H9 (cell line): ENCODE measurements around the gene PLEKHA7. TPM values are rescaled to one million over a fixed set of nuclear protein-coding genes. Genes with fewer than 3 reads are reported as not detected.
A peak's percentile ranks its signal among the peaks of the same experiment; 100 is the strongest.

ENCODE experiments used
- DNase-seq: peaks from one replicate; pipeline ENCODE4 v3.0.0-alpha.2; 2017
- H2AFZ ChIP-seq: one replicate; pipeline ENCODE4 v1.6.1; 2013; ENCODE audit warnings: mild to moderate bottlenecking, low read length, control low read depth, moderate library complexity
- H2AK5ac ChIP-seq: 2 replicates; pipeline ENCODE4 v1.6.1; 2013; ENCODE audit warnings: low read length, control low read depth, mixed read lengths; ENCODE audit not compliant: insufficient read length
- H2BK120ac ChIP-seq: one replicate; pipeline ENCODE4 v1.6.1; 2013; ENCODE audit warnings: low read depth, mild to moderate bottlenecking, low read length, control low read depth, inconsistent platforms; ENCODE audit not compliant: poor library complexity, severe bottlenecking
- H2BK12ac ChIP-seq: 2 replicates; pipeline ENCODE4 v1.6.1; 2013; ENCODE audit warnings: low read length, control low read depth, mixed read lengths, low read depth; ENCODE audit not compliant: insufficient read length
- H2BK15ac ChIP-seq: 2 replicates; pipeline ENCODE4 v1.6.1; 2013; ENCODE audit warnings: low read depth, low read length, control low read depth
- H2BK20ac ChIP-seq: one replicate; pipeline ENCODE4 v1.6.1; 2013; ENCODE audit warnings: low read depth, mild to moderate bottlenecking, low read length, control low read depth, inconsistent platforms; ENCODE audit not compliant: poor library complexity, severe bottlenecking
- H2BK5ac ChIP-seq: 2 replicates; pipeline ENCODE4 v1.6.1; 2013; ENCODE audit warnings: low read length, control low read depth, mixed read lengths; ENCODE audit not compliant: insufficient read length
- H3K14ac ChIP-seq: 2 replicates; pipeline ENCODE4 v1.6.1; 2013; ENCODE audit warnings: low read length, control low read depth; ENCODE audit not compliant: insufficient read depth
- H3K18ac ChIP-seq: 2 replicates; pipeline ENCODE4 v1.6.1; 2013; ENCODE audit warnings: low read depth, mild to moderate bottlenecking, mixed read lengths, low read length, control low read depth; ENCODE audit not compliant: insufficient read length
- H3K23ac ChIP-seq: 2 replicates; pipeline ENCODE4 v1.6.1; 2013; ENCODE audit warnings: low read length, control low read depth, mixed read lengths, low read depth; ENCODE audit not compliant: insufficient read length
- H3K23me2 ChIP-seq: 2 replicates; pipeline ENCODE4 v1.6.1; 2013; ENCODE audit warnings: low read depth, mild to moderate bottlenecking, mixed read lengths, low read length, control low read depth; ENCODE audit not compliant: insufficient read length, poor library complexity, severe bottlenecking
- H3K27ac ChIP-seq: 2 replicates; pipeline ENCODE4 v1.5.1; 2013; ENCODE audit warnings: low read length, control low read depth, mixed read lengths, low read depth; ENCODE audit not compliant: insufficient read length
- H3K27me3 ChIP-seq: 2 replicates; pipeline ENCODE4 v1.6.1; 2013; ENCODE audit warnings: low read length, control low read depth, inconsistent platforms; ENCODE audit not compliant: insufficient read depth
- H3K4ac ChIP-seq: 2 replicates; pipeline ENCODE4 v1.6.1; 2013; ENCODE audit warnings: low read depth, mild to moderate bottlenecking, control low read depth, inconsistent platforms, low read length, moderate library complexity
- H3K4me1 ChIP-seq: 2 replicates; pipeline ENCODE4 v1.6.1; 2013; ENCODE audit warnings: low read length, control low read depth, inconsistent platforms; ENCODE audit not compliant: insufficient read depth
- H3K4me2 ChIP-seq: 2 replicates; pipeline ENCODE4 v1.6.1; 2013; ENCODE audit warnings: low read length, control low read depth, mixed read lengths; ENCODE audit not compliant: insufficient read length, insufficient read depth
- H3K56ac ChIP-seq: 2 replicates; pipeline ENCODE4 v1.6.1; 2013; ENCODE audit warnings: low read depth, mild to moderate bottlenecking, mixed read lengths, low read length, control low read depth; ENCODE audit not compliant: insufficient read length
- H3K79me1 ChIP-seq: 2 replicates; pipeline ENCODE4 v1.6.1; 2013; ENCODE audit warnings: low read depth, mild to moderate bottlenecking, moderate library complexity, low read length, control low read depth, inconsistent platforms; ENCODE audit not compliant: insufficient read depth, poor library complexity, severe bottlenecking
- H3K79me2 ChIP-seq: 2 replicates; pipeline ENCODE4 v1.6.1; 2013; ENCODE audit warnings: low read length, control low read depth, inconsistent platforms; ENCODE audit not compliant: insufficient read depth
- H3K9ac ChIP-seq: 2 replicates; pipeline ENCODE4 v1.6.1; 2013; ENCODE audit warnings: low read length, control low read depth, mixed read lengths; ENCODE audit not compliant: insufficient read length; ENCODE audit errors: extremely low read depth
- H3K9me3 ChIP-seq: one replicate; pipeline ENCODE4 v1.6.1; 2013; ENCODE audit warnings: low read depth, low read length, inconsistent platforms; ENCODE audit not compliant: control insufficient read depth
- H3T11ph ChIP-seq: one replicate; pipeline ENCODE4 v1.6.1; 2013; ENCODE audit warnings: mild to moderate bottlenecking, low read length, control low read depth, inconsistent platforms
- H4K20me1 ChIP-seq: one replicate; pipeline ENCODE4 v1.6.1; 2013; ENCODE audit not compliant: control insufficient read depth, insufficient read length, insufficient read depth
- H4K5ac ChIP-seq: 2 replicates; pipeline ENCODE4 v1.6.1; 2013; ENCODE audit warnings: low read depth, mild to moderate bottlenecking, mixed read lengths, low read length, control low read depth; ENCODE audit not compliant: insufficient read length
- H4K8ac ChIP-seq: replicated peaks from 2 replicates; pipeline ENCODE4 v1.6.1; 2013; ENCODE audit warnings: low read length, control low read depth, mixed read lengths, low read depth; ENCODE audit not compliant: insufficient read length
- H4K91ac ChIP-seq: 2 replicates; pipeline ENCODE4 v1.6.1; 2013; ENCODE audit warnings: low read depth, mild to moderate bottlenecking, moderate library complexity, mixed read lengths, low read length, control low read depth; ENCODE audit not compliant: insufficient read length
- H3K27ac Mint-ChIP-seq, 3 experiments: 2 replicates in 2 of 3; 3 replicates in 1 of 3; pipeline ENCODE4 v1.8.0; 2020 to 2021; ENCODE audit warnings: mixed read lengths in 3 of 3, mild to moderate bottlenecking in 1 of 3, moderate library complexity in 1 of 3
- H3K27me3 Mint-ChIP-seq: 2 replicates; pipeline ENCODE4 v1.8.0; 2021; ENCODE audit warnings: low read depth, mild to moderate bottlenecking, moderate library complexity, mixed read lengths
- H3K36me3 Mint-ChIP-seq, 3 experiments: 2 replicates in 2 of 3; 3 replicates in 1 of 3; pipeline ENCODE4 v1.8.0; 2020 to 2021; ENCODE audit warnings: low read depth in 3 of 3, mixed read lengths in 3 of 3; ENCODE audit not compliant: insufficient read depth in 1 of 3
- H3K4me1 Mint-ChIP-seq, 2 experiments: 2 replicates each; pipeline ENCODE4 v1.8.0; 2020; ENCODE audit warnings: mixed read lengths in 2 of 2
- H3K4me3 Mint-ChIP-seq, 2 experiments: 2 replicates in 1 of 2; 3 replicates in 1 of 2; pipeline ENCODE4 v1.8.0; 2020 to 2021; ENCODE audit warnings: mild to moderate bottlenecking in 2 of 2, mixed read lengths in 2 of 2, moderate library complexity in 1 of 2
- H3K9me3 Mint-ChIP-seq, 2 experiments: 2 replicates in 1 of 2; 3 replicates in 1 of 2; pipeline ENCODE4 v1.8.0; 2020; ENCODE audit warnings: mild to moderate bottlenecking in 2 of 2, mixed read lengths in 2 of 2, moderate library complexity in 1 of 2
- WGBS: extraction: QIAGEN DNeasy Blood & Tissue Kit; methylation state at CpG from one replicate; pipeline ENCODE4 v1.1.7; 2013; ENCODE audit warnings: missing lambda C conversion rate, low lambda C conversion rate, mixed read lengths; ENCODE audit not compliant: insufficient read length; ENCODE audit errors: extremely low coverage; 5-methylcytosine and 5-hydroxymethylcytosine counted together
- total RNA-seq: library from RNA; stranded (reverse); gene quantifications from 2 replicates; pipeline ENCODE4 v1.2.1, GENCODE V29; 2021
- TF ChIP-seq, protein P1 (sequence below): fragments of 200-600 bp; sonication (generic); conservative IDR thresholded peaks from 3 replicates; pipeline ENCODE4 v1.8.0; 2021; ENCODE audit warnings: antibody characterized with exemption, mild to moderate bottlenecking

Gene PLEKHA7
- total RNA-seq, 1 experiment from 2014 or later: 21.0 TPM

DNA sequence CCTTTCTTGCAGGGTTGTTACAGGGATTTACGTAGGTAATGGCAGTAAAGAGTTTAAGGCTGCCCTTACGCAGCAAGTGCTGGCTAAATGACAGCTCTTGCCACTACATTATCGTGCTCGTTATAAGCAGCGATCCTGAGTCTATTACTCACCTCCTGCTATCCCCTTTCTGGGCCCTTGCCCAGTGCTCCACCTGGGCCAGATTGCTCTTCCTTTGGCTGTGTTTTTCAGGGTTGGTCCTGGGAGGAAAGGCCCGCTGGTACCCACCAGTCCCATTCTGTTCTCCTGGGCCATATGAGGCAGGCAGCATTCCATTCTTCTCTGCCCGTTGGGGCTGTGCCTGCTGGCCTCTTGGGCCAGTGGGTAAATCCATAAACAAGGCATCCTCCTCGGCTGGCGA is 188.2 kb downstream of the PLEKHA7 start:
- Mint-ChIP-seq H3K27ac (peak overlapping the region in 2 of 3 experiments; percentile 4 to 71; a peak in 3 of 7 replicates), H3K36me3 (peaks cover 0 to 10% (median 7%) of the 10 kb centered on the region in 3 experiments; a peak in 3 of 7 replicates), H3K4me1 (peaks cover 10 to 12% of the 10 kb centered on the region in 2 experiments; a peak in 3 of 4 replicates), H3K27me3 (no peaks in the 10 kb centered on the region), H3K4me3 (no peak overlapping the region), H3K9me3 (no peaks in the 10 kb centered on the region)
- Histone ChIP-seq H3K18ac (no peak overlapping the region), H3K14ac (no peak overlapping the region), H2BK12ac (no peak overlapping the region), H4K5ac (no peak overlapping the region), H3K23ac (no peak overlapping the region), H2BK15ac (no peak overlapping the region), H3K23me2 (no peaks in the 10 kb centered on the region), H3K27me3 (no peaks in the 10 kb centered on the region), H3T11ph (no peak overlapping the region), H3K56ac (no peak overlapping the region), H3K79me1 (no peaks in the 10 kb centered on the region), H3K4ac (no peak overlapping the region), H2BK20ac (no peak overlapping the region), H4K91ac (no peak overlapping the region), H2BK5ac (no peak overlapping the region), H3K4me2 (no peak overlapping the region), H3K27ac (no peak overlapping the region), H3K9ac (no peak overlapping the region), H3K4me1 (no peaks in the 10 kb centered on the region), H3K79me2 (no peaks in the 10 kb centered on the region), H4K8ac (no peak overlapping the region), H2AK5ac (no peak overlapping the region), H4K20me1 (no peaks in the 10 kb centered on the region), H3K9me3 (no peaks in the 10 kb centered on the region), H2AFZ (no peak overlapping the region), H2BK120ac (no peak overlapping the region)
- TF ChIP-seq, protein P1, sequence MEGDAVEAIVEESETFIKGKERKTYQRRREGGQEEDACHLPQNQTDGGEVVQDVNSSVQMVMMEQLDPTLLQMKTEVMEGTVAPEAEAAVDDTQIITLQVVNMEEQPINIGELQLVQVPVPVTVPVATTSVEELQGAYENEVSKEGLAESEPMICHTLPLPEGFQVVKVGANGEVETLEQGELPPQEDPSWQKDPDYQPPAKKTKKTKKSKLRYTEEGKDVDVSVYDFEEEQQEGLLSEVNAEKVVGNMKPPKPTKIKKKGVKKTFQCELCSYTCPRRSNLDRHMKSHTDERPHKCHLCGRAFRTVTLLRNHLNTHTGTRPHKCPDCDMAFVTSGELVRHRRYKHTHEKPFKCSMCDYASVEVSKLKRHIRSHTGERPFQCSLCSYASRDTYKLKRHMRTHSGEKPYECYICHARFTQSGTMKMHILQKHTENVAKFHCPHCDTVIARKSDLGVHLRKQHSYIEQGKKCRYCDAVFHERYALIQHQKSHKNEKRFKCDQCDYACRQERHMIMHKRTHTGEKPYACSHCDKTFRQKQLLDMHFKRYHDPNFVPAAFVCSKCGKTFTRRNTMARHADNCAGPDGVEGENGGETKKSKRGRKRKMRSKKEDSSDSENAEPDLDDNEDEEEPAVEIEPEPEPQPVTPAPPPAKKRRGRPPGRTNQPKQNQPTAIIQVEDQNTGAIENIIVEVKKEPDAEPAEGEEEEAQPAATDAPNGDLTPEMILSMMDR: no peak
- no peak for DNase-seq
- WGBS: no CpG with 5 or more reads among the region's 9 CpGs
